Stimulated activated CD8-positive, alpha-beta memory T cell treated with anti-CD3 and anti-CD28 coated beads, Interleukin-4, amount 100 ng/mL, for 24 hours (primary cell): Measurements from ENCODE around the gene RWDD4.

ENCODE experiments used
- DNase-seq: peaks from one replicate; pipeline ENCODE4 v3.0.0-alpha.2; 2020; ENCODE audit warnings: low read depth

The RWDD4 gene

DNA sequence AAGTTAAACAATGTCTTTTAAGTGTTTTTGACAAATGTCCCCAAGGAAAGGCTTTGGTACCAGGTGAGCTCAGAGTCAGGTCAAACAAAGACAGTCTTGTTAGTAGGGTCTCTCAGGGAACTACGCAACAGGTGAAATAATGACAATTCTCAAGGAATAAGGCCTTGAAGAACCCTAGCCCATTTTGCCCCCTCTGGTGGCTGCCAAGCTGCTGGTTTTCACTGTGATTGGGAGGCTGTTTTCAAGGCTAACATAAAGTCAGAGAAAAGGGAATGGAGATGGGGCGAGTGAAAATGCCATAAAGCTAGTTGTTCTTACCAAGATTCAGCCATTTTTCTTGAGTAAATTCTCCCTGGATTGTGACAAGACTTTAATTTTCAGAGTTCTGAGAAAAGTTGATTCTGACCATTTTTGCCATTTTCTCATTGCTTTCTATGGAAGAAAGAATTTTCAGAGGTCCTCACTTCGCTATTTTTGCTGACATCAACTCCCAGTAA is 58.7 kb downstream of the RWDD4 start:
- no peak for DNase-seq

DNA sequence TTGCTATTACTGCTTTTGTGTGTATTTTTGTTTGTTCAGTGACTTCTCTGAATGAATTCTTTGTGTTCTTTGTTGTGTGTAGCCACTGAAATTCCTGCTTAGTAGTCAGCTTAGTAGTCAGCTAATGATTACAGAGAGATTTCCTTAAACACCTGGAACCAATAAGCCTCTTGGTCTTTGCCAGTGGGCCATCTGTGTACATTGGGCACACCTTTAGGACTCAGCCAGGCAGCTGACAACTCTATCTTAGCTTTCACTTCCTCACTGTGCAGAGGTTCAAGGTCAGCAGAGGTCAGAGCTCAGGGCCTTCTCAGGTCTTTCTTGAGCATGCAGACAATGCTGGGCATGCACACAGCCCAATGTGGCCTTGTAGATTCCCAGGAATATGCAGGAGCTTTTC is 59.3 kb downstream of the RWDD4 start:
- no peak for DNase-seq

DNA sequence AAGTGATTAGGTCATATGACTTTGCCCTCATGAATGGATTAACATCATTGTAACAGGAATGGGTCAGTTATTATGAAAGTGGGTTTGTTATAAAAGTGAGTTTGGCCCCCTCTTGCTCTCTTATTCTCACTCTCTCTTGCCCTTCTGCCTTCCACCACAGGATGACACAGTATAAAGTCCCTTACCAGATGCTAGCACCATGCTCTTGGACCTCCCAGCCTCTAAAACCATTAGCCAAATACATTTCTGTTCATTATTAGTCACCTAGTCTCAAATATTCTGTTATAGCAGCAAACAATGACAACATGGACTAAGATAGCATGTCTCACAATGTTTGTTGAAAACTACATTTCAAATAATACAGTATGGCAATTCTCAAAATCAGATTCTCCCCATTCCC is 59.7 kb downstream of the RWDD4 start:
- no peak for DNase-seq

DNA sequence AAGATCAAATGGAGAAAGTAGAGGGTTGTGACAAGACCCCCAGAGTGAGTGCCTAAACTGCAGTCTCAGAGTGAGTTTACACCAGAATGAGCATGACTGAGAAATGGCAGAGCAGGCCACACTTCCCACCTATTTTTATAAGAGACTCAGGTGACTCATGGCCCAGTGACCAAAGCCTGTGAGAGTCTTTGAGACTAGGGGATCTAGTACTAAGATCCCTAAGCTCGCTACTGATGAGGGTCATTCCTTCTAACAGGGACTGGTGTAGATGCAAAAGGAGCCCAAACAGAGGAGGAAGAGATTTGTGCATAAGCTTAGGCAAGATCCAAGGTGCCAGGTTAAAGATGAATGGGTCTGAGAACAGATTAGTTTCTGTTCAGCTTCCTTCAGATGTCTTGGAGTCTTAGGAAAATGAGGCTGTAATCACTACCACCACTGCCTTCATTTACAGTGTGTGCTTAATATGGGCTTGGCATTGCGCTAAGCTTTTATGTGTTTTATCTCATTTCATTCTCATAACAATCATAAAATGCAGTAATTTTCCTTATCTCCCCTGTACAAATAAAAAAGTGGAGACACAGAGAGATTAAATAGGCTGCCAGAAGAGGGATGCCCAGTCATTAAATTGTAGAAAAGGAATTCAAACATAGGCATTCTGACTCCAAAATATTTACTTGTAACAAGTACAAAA is 62.8 kb downstream of the RWDD4 start:
- DNase-seq = no peak

DNA sequence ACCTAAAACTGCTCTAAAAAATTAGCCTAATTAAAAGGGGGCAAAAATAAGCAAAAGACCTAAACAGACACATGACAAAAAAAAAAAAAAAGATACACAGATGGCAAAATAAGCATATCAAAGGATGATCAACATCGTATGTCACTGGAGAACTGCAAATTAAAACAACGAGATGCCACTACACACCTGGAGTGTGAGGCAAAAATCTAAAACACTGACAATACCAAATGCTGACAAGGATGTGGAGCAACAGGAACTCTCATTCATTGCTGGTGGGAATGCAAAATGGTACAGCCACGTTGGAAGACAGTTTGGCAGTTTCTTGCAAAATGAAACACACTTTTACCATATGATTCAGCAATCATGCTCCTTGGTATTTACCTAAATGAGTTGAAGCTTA is 64.2 kb downstream of the RWDD4 start:
- DNase-seq = no peak

DNA sequence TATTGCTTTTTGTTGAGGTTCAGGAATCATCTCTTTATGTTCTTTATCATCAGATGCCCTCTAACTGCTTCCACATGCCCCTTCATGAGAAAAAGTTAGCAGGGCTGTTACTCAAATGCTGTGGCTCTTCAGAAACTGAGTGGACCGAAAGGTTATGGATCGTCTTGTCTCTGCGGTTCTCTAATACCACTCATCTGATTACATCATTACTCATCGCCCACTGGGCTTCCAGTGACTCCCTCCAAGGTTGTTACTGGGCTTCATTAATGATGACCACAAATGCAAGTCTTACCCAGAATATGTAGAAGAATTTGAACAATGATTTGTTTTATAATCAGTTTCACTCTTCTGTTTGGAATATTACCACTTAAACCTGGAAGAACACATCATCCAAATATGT is 67.7 kb downstream of the RWDD4 start:
- no peak for DNase-seq
